Umbilical cord (tissue), 2 donors: ENCODE measurements around the gene CIAO3. TPM values are rescaled to one million over a fixed set of nuclear protein-coding genes. Genes with fewer than 3 reads are reported as not detected.
A peak's percentile ranks its signal among the peaks of the same experiment; 100 is the strongest.
"Not testable (repeated sequence)": the region's sequence is repeated elsewhere in the genome, so short reads cannot be mapped to it uniquely, and the experiment has no call there.

Experiments used
- DNase-seq: peaks from one replicate; pipeline ENCODE4 v3.0.0-alpha.2; 2015; ENCODE audit warnings: low spot score
- total RNA-seq: library from RNA; depleted of rRNA; stranded (reverse); fragments of >200 nt; gene quantifications from one replicate; pipeline ENCODE4 v1.2.3, GENCODE V29; 2014; ENCODE audit warnings: low replicate concordance; ENCODE audit not compliant: insufficient read depth

The CIAO3 gene
- total RNA-seq, 1 donor from 2014 or later: 32.5 TPM

- DNase-seq: no peak
Observed at GRCh38 chr16:724188-725040, 16.4 kb downstream of the CIAO3 start.

GRCh38 chr16:723695-724094 is 17.1 kb downstream of the CIAO3 start:
- no peak for DNase-seq

GRCh38 chr16:722835-723633 is 17.8 kb downstream of the CIAO3 start:
- DNase-seq: no peak

GRCh38 chr16:721765-722540 is 18.8 kb downstream of the CIAO3 start:
- no peak for DNase-seq

- peak; percentile 73 for DNase-seq
Observed at GRCh38 chr16:720990-721764, 19.6 kb downstream of the CIAO3 start, which contains the start of gene ANTKMT. Gene ANTKMT, plus strand, starts transcription at chr16:721146. Its CDS starts 129 bp downstream, at chr16:721275.

- peak; percentile 89 for DNase-seq
Observed at GRCh38 chr16:720447-720989, 20.3 kb downstream of the CIAO3 start.

GRCh38 chr16:719815-720446 is 20.9 kb downstream of the CIAO3 start:
- no peak for DNase-seq

GRCh38 chr16:718922-719321 is 21.9 kb downstream of the CIAO3 start:
- no peak for DNase-seq

GRCh38 chr16:718389-718788 is 22.4 kb downstream of the CIAO3 start:
- no peak for DNase-seq

- no peak for DNase-seq
Observed at GRCh38 chr16:717450-718245, 23.1 kb downstream of the CIAO3 start.

GRCh38 chr16:716768-717325 is 23.9 kb downstream of the CIAO3 start:
- no peak for DNase-seq

GRCh38 chr16:716200-716568 is 24.6 kb downstream of the CIAO3 start:
- DNase-seq: no peak

GRCh38 chr16:715477-716199 is 25.2 kb downstream of the CIAO3 start:
- DNase-seq: no peak

- peak; percentile 85 for DNase-seq
Observed at GRCh38 chr16:714558-715476, 26.0 kb downstream of the CIAO3 start, which contains the start of gene METRN. Gene METRN, plus strand, starts transcription at chr16:715118. Its CDS starts 172 bp downstream, at chr16:715290.

GRCh38 chr16:714079-714478 is 26.7 kb downstream of the CIAO3 start:
- DNase-seq: no peak

- DNase-seq: not testable (repeated sequence)
Observed at GRCh38 chr16:712740-713250, 28.0 kb downstream of the CIAO3 start.
